ENCODE measurements around the gene FSTL5.

Gene FSTL5

DNA sequence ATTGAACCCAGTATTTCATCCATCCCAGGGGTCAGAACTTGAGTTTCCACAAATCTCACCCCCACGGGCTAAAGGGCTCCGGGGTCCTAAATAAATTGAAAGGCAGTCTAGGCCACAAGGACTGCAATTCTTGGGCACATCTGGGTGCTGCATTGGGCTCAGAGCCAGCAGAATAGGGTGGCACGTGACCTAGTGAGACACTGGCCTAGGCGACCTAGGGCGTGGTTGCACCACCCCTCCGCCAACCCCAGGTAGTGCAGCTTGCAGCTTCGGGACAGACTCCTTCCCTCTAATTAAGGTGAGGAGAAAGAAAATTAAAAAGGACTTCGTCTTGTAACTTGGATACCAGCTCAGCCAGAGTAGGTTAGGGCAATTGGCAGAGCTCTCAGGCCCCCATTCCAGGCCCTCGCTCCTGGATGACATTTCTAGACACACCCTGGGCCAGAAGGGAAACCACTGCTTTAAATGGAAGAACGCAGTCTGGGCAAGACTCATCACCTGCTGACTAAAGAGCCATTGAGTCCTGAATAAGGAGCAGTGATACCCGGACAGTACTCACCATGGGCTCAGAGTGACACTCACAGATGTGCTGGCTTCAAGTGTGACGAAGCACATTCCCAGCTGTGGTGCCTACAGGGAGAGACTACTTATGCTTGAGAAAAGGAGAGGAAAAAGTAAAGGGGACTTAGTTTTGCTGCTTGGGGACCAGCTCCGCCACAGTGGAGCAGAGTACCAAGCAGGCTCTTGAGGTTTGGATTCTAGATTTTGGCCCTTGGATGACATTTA is 735.4 kb downstream of the FSTL5 start:
- DNase-seq: no peak

- no peak for DNase-seq
These were observed 744.0 kb downstream of the FSTL5 start for GRCh38 chr4:161419822-161420221.

DNA sequence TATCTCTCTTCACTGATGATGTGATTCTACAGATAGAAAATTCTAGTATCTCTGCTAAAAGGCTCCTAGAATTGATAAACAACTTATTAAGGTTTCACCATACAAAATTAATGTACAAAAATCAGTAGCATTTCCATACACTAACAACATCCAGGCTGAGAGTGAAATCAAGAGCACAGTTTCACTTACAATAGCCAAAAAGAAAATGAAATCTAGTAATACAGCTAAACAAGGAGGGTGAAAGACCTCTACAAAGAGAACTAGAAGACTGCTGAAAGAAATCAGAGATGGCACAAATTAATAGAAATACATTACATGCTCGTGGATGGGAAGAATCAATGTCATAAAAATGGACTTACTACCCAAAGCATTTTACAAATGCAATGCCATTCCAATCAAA is 751.9 kb downstream of the FSTL5 start:
- DNase-seq: no peak

GRCh38 chr4:161404346-161405110 is 759.3 kb downstream of the FSTL5 start:
- DNase-seq: no peak

- no peak for DNase-seq
These were observed 760.0 kb downstream of the FSTL5 start for GRCh38 chr4:161403781-161404180.

GRCh38 chr4:161393602-161394001 is 770.2 kb downstream of the FSTL5 start:
- DNase-seq: no peak

DNA sequence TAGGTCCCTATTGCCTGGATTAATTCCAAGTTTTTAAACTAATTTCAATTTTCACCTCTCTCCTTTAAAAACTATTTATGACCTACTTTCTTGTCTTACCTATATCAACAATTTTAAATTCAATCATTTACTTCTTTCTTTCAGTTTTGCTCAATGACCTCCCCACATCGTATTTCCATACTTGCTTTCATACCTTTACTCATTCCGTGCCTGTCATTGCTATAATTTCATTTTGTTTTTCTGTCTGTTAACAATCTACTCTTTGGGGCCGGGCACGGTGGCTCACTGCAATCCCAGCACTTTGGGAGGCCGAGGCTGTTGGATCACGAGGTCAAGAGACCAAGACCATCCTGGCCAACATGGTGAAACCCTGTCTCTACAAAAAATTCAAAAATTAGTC is 781.1 kb downstream of the FSTL5 start:
- no peak for DNase-seq

DNA sequence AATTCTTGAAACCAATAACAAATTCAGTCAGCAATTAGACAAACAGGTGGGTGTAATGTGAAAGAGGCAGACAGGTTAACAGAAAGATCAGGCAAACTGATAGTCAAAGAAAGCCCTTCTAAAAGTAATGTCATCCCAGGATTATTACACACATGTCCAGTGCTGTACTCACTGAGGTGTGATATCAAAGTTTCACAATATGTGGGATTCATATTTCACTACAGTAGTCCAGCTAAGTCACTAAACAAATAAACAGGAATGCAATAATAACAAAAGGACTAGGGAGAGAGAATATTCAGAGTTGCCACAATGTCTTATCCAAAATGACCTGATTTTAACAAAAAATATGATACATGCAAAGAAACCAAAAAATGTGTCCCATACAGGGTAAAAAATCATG is 787.5 kb downstream of the FSTL5 start:
- no peak for DNase-seq

- no peak for DNase-seq
These were observed 799.1 kb downstream of the FSTL5 start for GRCh38 chr4:161364681-161365080.

- no peak for DNase-seq
These were observed 802.8 kb downstream of the FSTL5 start for GRCh38 chr4:161360982-161361381.

- no peak for DNase-seq
These were observed 804.3 kb downstream of the FSTL5 start for GRCh38 chr4:161359491-161359890.

GRCh38 chr4:161356351-161356750 is 807.4 kb downstream of the FSTL5 start:
- DNase-seq: no peak

GRCh38 chr4:161350946-161351345 is 812.9 kb downstream of the FSTL5 start:
- no peak for DNase-seq

DNA sequence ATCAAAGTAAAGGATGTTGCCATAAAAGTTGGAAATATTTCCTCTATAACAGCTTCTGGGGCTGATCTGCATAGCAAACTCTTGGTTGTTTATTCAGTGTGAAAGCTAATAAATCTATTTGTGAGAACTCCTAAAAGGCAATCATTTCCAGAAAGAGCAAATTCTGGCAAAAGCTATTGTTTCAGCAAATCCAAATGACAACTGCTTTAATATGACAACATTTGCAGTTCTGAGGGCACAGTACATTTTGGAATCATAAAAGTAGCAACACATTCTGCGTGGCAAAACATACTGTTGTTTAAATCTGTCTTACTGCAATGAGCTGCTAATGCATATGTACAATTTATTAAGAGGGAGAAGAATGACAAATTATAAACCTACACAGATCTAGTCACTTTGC is 818.1 kb downstream of the FSTL5 start:
- DNase-seq: no peak

- DNase-seq: no peak
These were observed 820.2 kb downstream of the FSTL5 start for GRCh38 chr4:161343569-161343950.

DNA sequence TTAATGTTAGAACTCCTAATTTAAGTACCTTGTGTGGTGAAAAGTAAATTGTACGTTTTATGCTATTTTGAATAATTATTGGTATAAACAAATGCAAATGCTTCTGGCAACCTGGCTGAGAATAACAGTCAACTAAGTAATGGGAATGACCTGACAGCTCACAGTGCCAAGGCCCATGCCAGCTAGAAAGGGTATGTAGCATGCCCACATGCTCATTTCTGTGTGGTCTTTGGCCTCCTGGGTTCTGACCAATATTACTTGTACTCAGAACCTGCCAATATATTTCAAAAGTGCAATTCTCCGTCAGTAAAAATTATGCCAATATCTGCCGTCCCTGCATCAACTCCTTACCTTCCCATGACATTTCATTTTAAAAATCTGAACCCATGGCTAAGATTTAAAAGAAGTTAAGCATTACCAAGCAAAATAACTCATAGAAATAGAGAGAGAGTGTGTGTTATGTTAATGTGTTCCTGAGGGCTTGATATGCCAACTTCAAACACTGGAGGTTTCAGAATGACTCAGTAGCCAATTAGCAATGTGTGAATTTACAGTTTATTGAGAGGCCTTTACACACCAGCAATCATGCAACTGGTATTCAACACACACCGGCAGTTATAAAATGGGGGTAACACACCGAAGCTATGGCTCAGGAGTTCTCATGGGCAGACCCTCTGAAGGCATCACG is 820.8 kb downstream of the FSTL5 start:
- no peak for DNase-seq

GRCh38 chr4:161336621-161337020 is 827.2 kb downstream of the FSTL5 start:
- DNase-seq: no peak

GRCh38 chr4:161336016-161336530 is 827.7 kb downstream of the FSTL5 start:
- no peak for DNase-seq
